GM12878 (cell line): ENCODE results near the gene DSPP. TPM values are rescaled to one million over a fixed set of nuclear protein-coding genes. Genes with fewer than 3 reads are reported as not detected.

Experiments
- ATAC-seq: fragments of 200-7000 bp; cut with Tn5 transposase; 3 replicates; pipeline ENCODE4 v1.9.1; 2020; ENCODE audit warnings: mild to moderate bottlenecking, moderate library complexity
- BruUV-seq: library from RNA; stranded (reverse); fragments of 400-500 nt; replicated peaks from 2 replicates; lab custom pipeline; 2021; lab: Mats Ljungman, UMichigan
- CTCF ChIA-PET: fragments of 300-600 bp; sonication (Branson Sonifier 250); formaldehyde crosslinking; extraction: SDS; loops from one replicate; lab custom pipeline; 2021; ENCODE audit warnings: inconsistent platforms; lab: Yijun Ruan, JAX
- POLR2A ChIA-PET: fragments of 350-600 bp; formaldehyde crosslinking; extraction: SDS; loops from one replicate; lab custom pipeline; 2021; ENCODE audit warnings: inconsistent platforms; lab: Charles Lee
- RAD21 ChIA-PET: fragments of 300-600 bp; sonication (Branson Sonifier 250); formaldehyde crosslinking; loops from one replicate; lab custom pipeline; 2023; ENCODE audit warnings: antibody characterized with exemption; ENCODE audit not compliant: unreplicated experiment; lab: Charles Lee
- SMC1A ChIA-PET: fragments of 300-600 bp; sonication (Branson Sonifier 250); formaldehyde crosslinking; loops from one replicate; lab custom pipeline; 2023; ENCODE audit not compliant: unreplicated experiment, uncharacterized antibody; lab: Charles Lee
- DNase-seq: peaks from one replicate; pipeline ENCODE4 v3.0.0-alpha.2; 2011; ENCODE audit warnings: low read depth, low spot score
- FAIRE-seq: peaks from 3 replicates; lab custom pipeline; 2011; peaks lifted over from hg19 to GRCh38; lab: Jason Lieb, UNC
- H2AFZ ChIP-seq: 2 replicates; pipeline ENCODE4 v1.6.0; 2011; ENCODE audit warnings: low read depth, low read length, control low read depth; ENCODE audit not compliant: control insufficient read depth
- H3K27ac ChIP-seq: 2 replicates; pipeline ENCODE4 v1.5.1; 2011; ENCODE audit warnings: control low read depth; ENCODE audit not compliant: control insufficient read depth, insufficient read depth
- H3K27me3 ChIP-seq, 2 experiments: replicated peaks in 1 of 2; 2 replicates each; pipeline versions ENCODE4 v1.6.0 to v1.6.1; 2011; ENCODE audit warnings: low read length in 1 of 2; ENCODE audit not compliant: control insufficient read depth in 2 of 2, insufficient read depth in 2 of 2
- H3K36me3 ChIP-seq, 2 experiments: 2 replicates each; pipeline ENCODE4 v1.5.1; 2011; ENCODE audit warnings: low read length in 1 of 2; ENCODE audit not compliant: control insufficient read depth in 2 of 2, insufficient read depth in 2 of 2
- H3K4me1 ChIP-seq: 2 replicates; pipeline ENCODE4 v1.6.1; 2011; ENCODE audit warnings: mild to moderate bottlenecking, low read length, moderate library complexity, mixed read lengths; ENCODE audit not compliant: control insufficient read depth, insufficient read depth
- H3K4me2 ChIP-seq: 2 replicates; pipeline ENCODE4 v1.6.0; 2011; ENCODE audit warnings: control low read depth; ENCODE audit not compliant: control insufficient read depth, insufficient read depth
- H3K4me3 ChIP-seq: fragments of 200-600 bp; sonication (generic); 2 replicates; pipeline ENCODE4 v1.5.1; 2016
- H3K79me2 ChIP-seq: 2 replicates; pipeline ENCODE4 v1.6.0; 2011; ENCODE audit warnings: low read length; ENCODE audit not compliant: control insufficient read depth, insufficient read depth
- H3K9ac ChIP-seq: 2 replicates; pipeline ENCODE4 v1.8.0; 2011; ENCODE audit warnings: low read length, control low read depth, mixed read lengths; ENCODE audit not compliant: control insufficient read depth, insufficient read depth
- H3K9me3 ChIP-seq: replicated peaks from 3 replicates; pipeline ENCODE4 v1.5.1; 2011; ENCODE audit warnings: mild to moderate bottlenecking, low read length; ENCODE audit not compliant: control insufficient read depth, insufficient read depth
- H4K20me1 ChIP-seq: 2 replicates; pipeline ENCODE4 v1.6.0; 2011; ENCODE audit not compliant: control insufficient read depth, insufficient read depth
- EP300 ChIP-seq, 2 experiments: fragments of 150-350 bp in 1 of 2; IDR thresholded peaks; 2 replicates each; pipeline ENCODE4 v1.6.1; 2011 to 2012; ENCODE audit warnings: low read depth in 2 of 2, low read length in 2 of 2, borderline replicate concordance in 1 of 2, improper control_type of control experiment in 1 of 2, inconsistent platforms in 1 of 2; ENCODE audit not compliant: control insufficient read depth in 1 of 2
- FOS ChIP-seq: IDR thresholded peaks from 3 replicates; pipeline ENCODE4 v1.6.1; 2011; ENCODE audit warnings: borderline replicate concordance; ENCODE audit not compliant: insufficient read length; ENCODE audit errors: extremely low read depth
- MEF2B ChIP-seq: fragments of 450-650 bp; IDR thresholded peaks from 2 replicates; pipeline ENCODE4 v1.6.1; 2018; ENCODE audit warnings: mild to moderate bottlenecking, moderate library complexity; ENCODE audit not compliant: partially characterized antibody, poor library complexity, severe bottlenecking
- NBN ChIP-seq: fragments of 450-650 bp; IDR thresholded peaks from 2 replicates; pipeline ENCODE4 v1.6.1; 2016
- NR2C2 ChIP-seq: IDR thresholded peaks from 2 replicates; pipeline ENCODE4 v1.6.1; 2011; ENCODE audit warnings: borderline replicate concordance, low read depth; ENCODE audit not compliant: control insufficient read depth, insufficient read length
- PAX8 ChIP-seq: fragments of 450-650 bp; IDR thresholded peaks from 2 replicates; pipeline ENCODE4 v1.6.1; 2017; ENCODE audit warnings: mild to moderate bottlenecking, moderate library complexity
- SP1 ChIP-seq: IDR thresholded peaks from one replicate; pipeline ENCODE4 v1.6.1; 2011; ENCODE audit warnings: low read depth, low read length
- SUZ12 ChIP-seq: fragments of 200-600 bp; sonication (generic); IDR thresholded peaks from one replicate; pipeline ENCODE4 v1.6.1; 2018; ENCODE audit warnings: antibody characterized with exemption, mild to moderate bottlenecking; ENCODE audit not compliant: unreplicated experiment
- TCF12 ChIP-seq: IDR thresholded peaks from 2 replicates; pipeline ENCODE4 v1.6.1; 2011; ENCODE audit warnings: low read depth, mild to moderate bottlenecking, low read length
- ZNF622 ChIP-seq: fragments of 450-650 bp; IDR thresholded peaks from 2 replicates; pipeline ENCODE4 v1.6.1; 2017; ENCODE audit warnings: mild to moderate bottlenecking, inconsistent platforms
- in situ Hi-C: fragments of 300-500 bp; cut with MboI; formaldehyde crosslinking; loops from 9 replicates; pipeline ENCODE4 v1.14.3; 2018; ENCODE audit warnings: mixed read lengths
- intact Hi-C: fragments of 100-400 bp; cut with micrococcal nuclease; formaldehyde crosslinking; loops from one replicate; pipeline ENCODE4 v1.14.2; 2022; ENCODE audit not compliant: unreplicated experiment
- polyA plus RNA-seq, 11 experiments: library from polyadenylated mRNA; depleted of rRNA in 4 of 11; unstranded in 6 of 11; stranded (reverse) in 5 of 11; fragments of >200 nt; fragmentation: Nextera tagmentation in 4 of 11; fragmentation: Illumina TruSeq in 1 of 11; extraction: Ambion mirVana in 4 of 11; extraction: Trizol in 1 of 11; gene quantifications; 1 replicate in 1 of 11; 2 replicates in 10 of 11; pipeline versions ENCODE4 v1.2.1 to v1.2.3, GENCODE V29; 2011 to 2016; ENCODE audit warnings: inconsistent platforms in 2 of 11, missing spikeins in 2 of 11, low read depth in 1 of 11
- total RNA-seq, 4 experiments: library from RNA; depleted of rRNA in 3 of 4; stranded (reverse); fragments of >200 nt in 3 of 4; fragmentation: Illumina TruSeq in 1 of 4; extraction: Trizol in 1 of 4; gene quantifications; 2 replicates each; pipeline versions ENCODE4 v1.2.1 to v1.2.3, GENCODE V29; 2013 to 2021
- TF ChIP-seq, protein P1 (sequence below): fragments of 450-650 bp; IDR thresholded peaks from 2 replicates; pipeline ENCODE4 v1.6.1; 2017; ENCODE audit warnings: mild to moderate bottlenecking
- TF ChIP-seq, protein P2 (sequence below): fragments of 450-650 bp; IDR thresholded peaks from 2 replicates; pipeline ENCODE4 v1.6.1; 2014; ENCODE audit warnings: mild to moderate bottlenecking
- TF ChIP-seq, protein P3 (sequence below): IDR thresholded peaks from 2 replicates; pipeline ENCODE4 v1.6.1; 2011; ENCODE audit warnings: mild to moderate bottlenecking, low read depth, low read length, moderate library complexity; ENCODE audit not compliant: insufficient replicate concordance
- TF ChIP-seq, protein P4 (sequence below): IDR thresholded peaks from 2 replicates; pipeline ENCODE4 v1.6.1; 2011; ENCODE audit warnings: borderline replicate concordance, low read depth, mild to moderate bottlenecking, moderate library complexity, low read length; ENCODE audit not compliant: insufficient read depth, poor library complexity, severe bottlenecking
- TF ChIP-seq, protein P5 (sequence below): IDR thresholded peaks from 2 replicates; pipeline ENCODE4 v1.6.1; 2012; ENCODE audit warnings: low read depth, low read length, improper control_type of control experiment

Gene DSPP
- total and polyA plus RNA-seq, 10 of the 15 experiments (the other 5 are each of a cell fraction or from before 2014, with no cell fraction given), result not detected

DNA sequence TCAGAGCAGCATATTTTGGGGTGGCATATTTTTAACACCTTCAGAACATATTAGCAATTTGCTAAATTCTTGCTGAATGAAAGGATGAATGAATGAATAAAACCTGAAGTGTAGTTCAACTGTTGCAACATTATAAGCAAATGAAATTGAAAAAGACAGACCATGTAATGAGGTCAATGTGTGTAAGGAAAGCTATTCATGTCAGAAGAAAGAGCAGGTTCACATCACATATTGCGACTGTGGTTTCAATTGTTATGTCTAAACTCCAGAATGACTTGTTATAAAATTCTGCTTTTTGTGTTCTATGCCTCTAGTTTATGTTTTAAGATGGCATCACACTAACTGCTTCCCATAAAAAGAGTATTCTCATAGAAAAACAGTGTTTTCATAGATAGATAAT, 32.9 kb upstream of the DSPP start (continued):
- TF ChIP-seq MEF2B, result no peak
- TF ChIP-seq, protein P1, sequence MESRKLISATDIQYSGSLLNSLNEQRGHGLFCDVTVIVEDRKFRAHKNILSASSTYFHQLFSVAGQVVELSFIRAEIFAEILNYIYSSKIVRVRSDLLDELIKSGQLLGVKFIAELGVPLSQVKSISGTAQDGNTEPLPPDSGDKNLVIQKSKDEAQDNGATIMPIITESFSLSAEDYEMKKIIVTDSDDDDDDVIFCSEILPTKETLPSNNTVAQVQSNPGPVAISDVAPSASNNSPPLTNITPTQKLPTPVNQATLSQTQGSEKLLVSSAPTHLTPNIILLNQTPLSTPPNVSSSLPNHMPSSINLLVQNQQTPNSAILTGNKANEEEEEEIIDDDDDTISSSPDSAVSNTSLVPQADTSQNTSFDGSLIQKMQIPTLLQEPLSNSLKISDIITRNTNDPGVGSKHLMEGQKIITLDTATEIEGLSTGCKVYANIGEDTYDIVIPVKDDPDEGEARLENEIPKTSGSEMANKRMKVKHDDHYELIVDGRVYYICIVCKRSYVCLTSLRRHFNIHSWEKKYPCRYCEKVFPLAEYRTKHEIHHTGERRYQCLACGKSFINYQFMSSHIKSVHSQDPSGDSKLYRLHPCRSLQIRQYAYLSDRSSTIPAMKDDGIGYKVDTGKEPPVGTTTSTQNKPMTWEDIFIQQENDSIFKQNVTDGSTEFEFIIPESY, result no peak
- no peak for TF ChIP-seq PAX8
- TF ChIP-seq SP1, result no peak
- TF ChIP-seq, protein P2, sequence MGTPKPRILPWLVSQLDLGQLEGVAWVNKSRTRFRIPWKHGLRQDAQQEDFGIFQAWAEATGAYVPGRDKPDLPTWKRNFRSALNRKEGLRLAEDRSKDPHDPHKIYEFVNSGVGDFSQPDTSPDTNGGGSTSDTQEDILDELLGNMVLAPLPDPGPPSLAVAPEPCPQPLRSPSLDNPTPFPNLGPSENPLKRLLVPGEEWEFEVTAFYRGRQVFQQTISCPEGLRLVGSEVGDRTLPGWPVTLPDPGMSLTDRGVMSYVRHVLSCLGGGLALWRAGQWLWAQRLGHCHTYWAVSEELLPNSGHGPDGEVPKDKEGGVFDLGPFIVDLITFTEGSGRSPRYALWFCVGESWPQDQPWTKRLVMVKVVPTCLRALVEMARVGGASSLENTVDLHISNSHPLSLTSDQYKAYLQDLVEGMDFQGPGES, result no peak
- no peak for TF ChIP-seq NR2C2
- TF ChIP-seq, all 136 proteins: peak for 0

DNA sequence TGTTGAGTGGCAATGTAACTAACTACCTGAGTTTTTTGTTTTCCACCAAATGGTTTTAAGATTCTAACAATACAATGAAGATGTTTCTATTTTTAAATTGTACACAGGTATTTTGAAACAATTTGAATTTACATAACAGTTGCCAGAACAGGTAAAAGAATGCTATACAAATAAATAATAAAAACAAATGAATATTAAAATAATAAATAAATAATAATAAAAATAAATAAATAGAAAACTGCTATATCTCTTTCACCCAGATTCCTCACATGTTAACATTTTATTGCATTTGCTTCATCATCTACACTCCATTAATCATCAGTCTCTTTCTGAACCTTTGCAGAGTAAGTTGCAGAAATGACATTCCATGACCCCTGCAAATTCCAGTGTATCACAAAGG, 32.3 kb upstream of the DSPP start:
- POLR2A ChIA-PET, result no interaction called here

More for the DNA sequence above, 32.3 kb upstream of the DSPP start:
- Histone ChIP-seq H3K4me1 (no peaks in the 10 kb centered on the region), H3K79me2 (no peaks in the 10 kb centered on the region), H3K9ac (no peak overlapping the region), H3K4me3 (no peak overlapping the region), H3K4me2 (no peak overlapping the region), H2AFZ (no peak overlapping the region), H3K36me3 (no peaks in the 10 kb centered on the region), H3K27ac (no peak overlapping the region), H4K20me1 (no peaks in the 10 kb centered on the region), H3K9me3 (no peaks in the 10 kb centered on the region), H3K27me3 (no peaks in the 10 kb centered on the region)
- intact Hi-C loops (no loop called here), in situ Hi-C loops (no loop called here)
- no TSS peak for BruUV-seq
- DNase-seq, result no peak
- no peak for ATAC-seq
- RAD21 ChIA-PET, result no interaction called here
- TF ChIP-seq SUZ12, result no peak
- no peak for TF ChIP-seq FOS
- TF ChIP-seq, protein P2, result no peak
- no peak for TF ChIP-seq TCF12
- TF ChIP-seq, protein P3, sequence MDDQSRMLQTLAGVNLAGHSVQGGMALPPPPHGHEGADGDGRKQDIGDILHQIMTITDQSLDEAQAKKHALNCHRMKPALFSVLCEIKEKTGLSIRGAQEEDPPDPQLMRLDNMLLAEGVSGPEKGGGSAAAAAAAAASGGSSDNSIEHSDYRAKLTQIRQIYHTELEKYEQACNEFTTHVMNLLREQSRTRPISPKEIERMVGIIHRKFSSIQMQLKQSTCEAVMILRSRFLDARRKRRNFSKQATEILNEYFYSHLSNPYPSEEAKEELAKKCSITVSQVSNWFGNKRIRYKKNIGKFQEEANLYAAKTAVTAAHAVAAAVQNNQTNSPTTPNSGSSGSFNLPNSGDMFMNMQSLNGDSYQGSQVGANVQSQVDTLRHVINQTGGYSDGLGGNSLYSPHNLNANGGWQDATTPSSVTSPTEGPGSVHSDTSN, result no peak
- TF ChIP-seq, protein P4, sequence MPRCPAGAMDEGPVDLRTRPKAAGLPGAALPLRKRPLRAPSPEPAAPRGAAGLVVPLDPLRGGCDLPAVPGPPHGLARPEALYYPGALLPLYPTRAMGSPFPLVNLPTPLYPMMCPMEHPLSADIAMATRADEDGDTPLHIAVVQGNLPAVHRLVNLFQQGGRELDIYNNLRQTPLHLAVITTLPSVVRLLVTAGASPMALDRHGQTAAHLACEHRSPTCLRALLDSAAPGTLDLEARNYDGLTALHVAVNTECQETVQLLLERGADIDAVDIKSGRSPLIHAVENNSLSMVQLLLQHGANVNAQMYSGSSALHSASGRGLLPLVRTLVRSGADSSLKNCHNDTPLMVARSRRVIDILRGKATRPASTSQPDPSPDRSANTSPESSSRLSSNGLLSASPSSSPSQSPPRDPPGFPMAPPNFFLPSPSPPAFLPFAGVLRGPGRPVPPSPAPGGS, result no peak
- TF ChIP-seq NBN, result no peak
- TF ChIP-seq ZNF622, result no peak
- no peak for TF ChIP-seq EP300 (IDR thresholded peaks at IDR 0.05; ENCODE audit: borderline replicate concordance in 1 of 2, control insufficient read depth in 1 of 2, low read depth in 2 of 2, low read length in 2 of 2)
- TF ChIP-seq, protein P5, sequence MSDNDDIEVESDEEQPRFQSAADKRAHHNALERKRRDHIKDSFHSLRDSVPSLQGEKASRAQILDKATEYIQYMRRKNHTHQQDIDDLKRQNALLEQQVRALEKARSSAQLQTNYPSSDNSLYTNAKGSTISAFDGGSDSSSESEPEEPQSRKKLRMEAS, result no peak
- FAIRE-seq, result no peak
- SMC1A ChIA-PET, result no interaction called here
- CTCF ChIA-PET, result no interaction called here
